ENCODE measurements around the gene GRAMD2B. TPM values are rescaled to one million over a fixed set of nuclear protein-coding genes. Genes with fewer than 3 reads are reported as not detected.

Gene GRAMD2B
- total RNA-seq, 3 donors from 2014 or later = 38.1 to 206 (median 103) TPM

GRCh38 chr5:126499853-126500342 is 76.7 kb downstream of the GRAMD2B start:
- intact Hi-C loops (cut with DNase I; ENCODE audit: low total_unique reads) = no loop called here
- TF ChIP-seq POLR2AphosphoS5 (IDR thresholded peaks at IDR 0.05) = no peak
- TF ChIP-seq POLR2A (IDR thresholded peaks at IDR 0.05) = no peak
- no peak for TF ChIP-seq CTCF (IDR thresholded peaks at IDR 0.05)
- H3K4me3 ChIP-seq = no peak overlapping the region
- H3K27me3 ChIP-seq = no peaks in the 10 kb centered on the region
- H3K27ac ChIP-seq = peak overlapping the region; percentile 37 to 38
- DNase-seq (ENCODE audit: low spot score in 2 of 2) = no peak
- H3K9me3 ChIP-seq = no peaks in the 10 kb centered on the region
- H3K36me3 ChIP-seq = no peaks in the 10 kb centered on the region
- peaks cover 0 to 6% of the 10 kb centered on the region in 2 donors for H3K4me1 ChIP-seq

GRCh38 chr5:126501448-126501847 is 78.2 kb downstream of the GRAMD2B start:
- no peak for DNase-seq (ENCODE audit: low spot score in 2 of 2)
- H3K27ac ChIP-seq = peak overlapping the region; percentile 7 to 8
- intact Hi-C loops (cut with DNase I; ENCODE audit: low total_unique reads) = no loop called here
- no peaks in the 10 kb centered on the region for H3K36me3 ChIP-seq
- peaks cover 0 to 6% of the 10 kb centered on the region in 2 donors for H3K4me1 ChIP-seq
- no peak overlapping the region for H3K4me3 ChIP-seq
- no peaks in the 10 kb centered on the region for H3K9me3 ChIP-seq
- no peak for TF ChIP-seq CTCF (IDR thresholded peaks at IDR 0.05)
- TF ChIP-seq POLR2A (IDR thresholded peaks at IDR 0.05) = no peak
- TF ChIP-seq POLR2AphosphoS5 (IDR thresholded peaks at IDR 0.05) = no peak
- no peaks in the 10 kb centered on the region for H3K27me3 ChIP-seq

GRCh38 chr5:126503602-126504104 is 80.4 kb downstream of the GRAMD2B start:
- Histone ChIP-seq H3K4me3 (no peak overlapping the region), H3K9me3 (no peaks in the 10 kb centered on the region)

GRCh38 chr5:126506079-126506478 is 82.9 kb downstream of the GRAMD2B start:
- H3K27ac ChIP-seq = no peak overlapping the region
- no peak for DNase-seq (ENCODE audit: low spot score in 2 of 2)
- intact Hi-C loops (cut with DNase I; ENCODE audit: low total_unique reads) = no loop called here
- H3K4me1 ChIP-seq = peaks cover 0 to 6% of the 10 kb centered on the region in 2 donors
- H3K9me3 ChIP-seq = no peaks in the 10 kb centered on the region
- TF ChIP-seq POLR2AphosphoS5 (IDR thresholded peaks at IDR 0.05) = no peak
- TF ChIP-seq CTCF (IDR thresholded peaks at IDR 0.05) = no peak
- TF ChIP-seq POLR2A (IDR thresholded peaks at IDR 0.05) = no peak
- no peaks in the 10 kb centered on the region for H3K36me3 ChIP-seq
- no peak overlapping the region for H3K4me3 ChIP-seq
- H3K27me3 ChIP-seq = no peaks in the 10 kb centered on the region

More at GRCh38 chr5:126503602-126504104, 80.4 kb downstream of the GRAMD2B start:
- TF ChIP-seq POLR2AphosphoS5 (IDR thresholded peaks at IDR 0.05) (peak; percentile 23 to 78 (median 45)), POLR2A (IDR thresholded peaks at IDR 0.05) (no peak)
- Histone ChIP-seq H3K27ac (peak overlapping the region; percentile 32 to 45), H3K27me3 (no peaks in the 10 kb centered on the region), H3K36me3 (no peaks in the 10 kb centered on the region), H3K4me1 (peaks cover 0 to 6% of the 10 kb centered on the region in 2 donors)
- no peak for DNase-seq (ENCODE audit: low spot score in 2 of 2)
- intact Hi-C loops (cut with DNase I; ENCODE audit: low total_unique reads) = no loop called here

- H3K27me3 ChIP-seq = no peaks in the 10 kb centered on the region
- peak overlapping the region; percentile 71 to 81 for H3K27ac ChIP-seq
- TF ChIP-seq POLR2AphosphoS5 (IDR thresholded peaks at IDR 0.05) = no peak
- no peak for TF ChIP-seq CTCF (IDR thresholded peaks at IDR 0.05)
- TF ChIP-seq POLR2A (IDR thresholded peaks at IDR 0.05) = no peak
- peak overlapping the region in 1 of 3 donors; percentile 6 for H3K4me3 ChIP-seq
- no peak for DNase-seq (ENCODE audit: low spot score in 2 of 2)
- H3K9me3 ChIP-seq = no peaks in the 10 kb centered on the region
- no peaks in the 10 kb centered on the region for H3K36me3 ChIP-seq
- intact Hi-C loops (cut with DNase I; ENCODE audit: low total_unique reads) = no loop called here
- peaks cover 6 to 8% of the 10 kb centered on the region in 2 donors for H3K4me1 ChIP-seq
Observed at GRCh38 chr5:126508251-126508961, 85.2 kb downstream of the GRAMD2B start.

Measured in breast epithelium (tissue), 4 donors.